Measurements from ENCODE around the gene THSD7B.
"Not testable (repeated sequence)": the region's sequence is repeated elsewhere in the genome, so short reads cannot be mapped to it uniquely, and the experiment has no call there.

The THSD7B gene

GRCh38 chr2:137444970-137445369 lies 679.6 kb downstream of the THSD7B start:
- FAIRE-seq: no peak

GRCh38 chr2:137449454-137449853 lies 684.1 kb downstream of the THSD7B start:
- FAIRE-seq: no peak

- no peak for FAIRE-seq
These were observed 689.5 kb downstream of the THSD7B start for GRCh38 chr2:137454886-137455285.

- no peak for FAIRE-seq
These were observed 702.0 kb downstream of the THSD7B start for GRCh38 chr2:137467246-137467862.

GRCh38 chr2:137493261-137493660 lies 727.9 kb downstream of the THSD7B start:
- no peak for FAIRE-seq

GRCh38 chr2:137500599-137500998 lies 735.3 kb downstream of the THSD7B start:
- no peak for FAIRE-seq

GRCh38 chr2:137507237-137507636 lies 741.9 kb downstream of the THSD7B start:
- no peak for FAIRE-seq

GRCh38 chr2:137508739-137509384 lies 743.5 kb downstream of the THSD7B start:
- no peak for FAIRE-seq

- FAIRE-seq: no peak
These were observed 746.2 kb downstream of the THSD7B start for GRCh38 chr2:137511526-137511925.

- no peak for FAIRE-seq
These were observed 756.6 kb downstream of the THSD7B start for GRCh38 chr2:137521653-137522619.

- no peak for FAIRE-seq
These were observed 757.3 kb downstream of the THSD7B start for GRCh38 chr2:137522620-137523011.

- FAIRE-seq: no peak
These were observed 758.6 kb downstream of the THSD7B start for GRCh38 chr2:137523931-137524330.

- FAIRE-seq: no peak
These were observed 759.8 kb downstream of the THSD7B start for GRCh38 chr2:137525132-137525531.

- FAIRE-seq: no peak
These were observed 760.4 kb downstream of the THSD7B start for GRCh38 chr2:137525641-137526190.

- no peak for FAIRE-seq
These were observed 770.6 kb downstream of the THSD7B start for GRCh38 chr2:137535897-137536296.

- FAIRE-seq: no peak
These were observed 774.0 kb downstream of the THSD7B start for GRCh38 chr2:137539336-137539735.

GRCh38 chr2:137547842-137548241 lies 782.5 kb downstream of the THSD7B start:
- FAIRE-seq: no peak

GRCh38 chr2:137566387-137566786 lies 801.0 kb downstream of the THSD7B start:
- FAIRE-seq: no peak

GRCh38 chr2:137570484-137570883 lies 805.1 kb downstream of the THSD7B start:
- no peak for FAIRE-seq

GRCh38 chr2:137587834-137588233 lies 822.5 kb downstream of the THSD7B start:
- FAIRE-seq: not testable (repeated sequence)

- not testable (repeated sequence) for FAIRE-seq
These were observed 823.2 kb downstream of the THSD7B start for GRCh38 chr2:137588578-137588977.

- FAIRE-seq: no peak
These were observed 824.8 kb downstream of the THSD7B start for GRCh38 chr2:137590102-137590501.

- FAIRE-seq: no peak
These were observed 842.5 kb downstream of the THSD7B start for GRCh38 chr2:137607722-137608318.
